ENCODE data around the gene ZDHHC14. TPM values are rescaled to one million over a fixed set of nuclear protein-coding genes. Genes with fewer than 3 reads are reported as not detected.
A peak's percentile ranks its signal among the peaks of the same experiment; 100 is the strongest.

ZDHHC14 gene
- total RNA-seq, 4 donors from 2014 or later = 9.1 to 20.6 (median 12.5) TPM

- H3K27ac ChIP-seq = peak overlapping the region; percentile 25 to 39 (median 26)
- no peak for TF ChIP-seq POLR2A (IDR thresholded peaks at IDR 0.05)
- TF ChIP-seq CTCF (IDR thresholded peaks at IDR 0.05) = peak in 3 of 6 experiments; percentile 31 to 45 (median 34)
Observed at GRCh38 chr6:157669747-157670216, 288.8 kb downstream of the ZDHHC14 start.

DNA sequence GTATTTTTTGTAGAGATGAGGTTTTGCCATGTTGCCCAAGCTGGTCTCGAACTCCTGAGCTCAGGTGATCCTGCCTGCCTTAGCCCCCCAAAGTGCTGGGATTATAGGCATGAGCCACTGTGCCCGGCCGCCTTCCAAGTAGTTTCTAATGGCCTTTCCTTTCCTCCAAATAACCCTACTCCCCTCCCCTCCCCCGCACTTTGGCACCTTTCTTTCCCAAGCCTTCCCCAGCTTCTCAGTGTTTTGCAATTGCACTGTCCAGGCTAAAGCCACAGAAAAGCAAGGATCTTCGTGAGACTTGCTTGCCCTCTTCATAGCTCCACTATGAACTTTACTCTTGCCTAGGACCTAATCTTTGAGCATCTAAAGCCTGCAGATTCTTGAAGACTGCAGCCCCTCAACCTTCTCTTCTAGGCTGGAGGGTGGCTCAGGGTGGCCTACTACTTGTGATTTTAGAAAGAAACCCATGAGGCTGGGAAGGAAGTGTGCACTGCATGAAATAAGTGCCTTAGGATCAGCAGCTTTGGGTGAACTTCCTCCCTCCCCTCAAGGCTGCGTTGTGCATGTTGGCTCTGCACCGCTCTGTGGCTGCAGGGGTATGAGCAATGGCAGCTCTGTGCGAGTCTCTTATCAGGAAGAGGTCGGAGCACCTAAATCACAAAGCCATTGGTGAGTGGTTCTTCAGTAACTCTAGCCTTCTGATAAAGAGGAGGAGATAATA, 289.6 kb downstream of the ZDHHC14 start:
- H3K27me3 ChIP-seq = no peaks in the 10 kb centered on the region
- DNase-seq = peak in 1 of 3 donors; percentile 18
- peak overlapping the region in 1 of 4 donors; percentile 39 for H3K27ac ChIP-seq
- H3K36me3 ChIP-seq = peaks cover 0 to 6% (median 0%) of the 10 kb centered on the region in 3 donors
- TF ChIP-seq CTCF (IDR thresholded peaks at IDR 0.05) = no peak
- no peak for TF ChIP-seq POLR2A (IDR thresholded peaks at IDR 0.05)
- peaks cover 0 to 11% (median 0%) of the 10 kb centered on the region in 4 donors for H3K4me1 ChIP-seq
- H3K4me3 ChIP-seq = no peak overlapping the region
- H3K9me3 ChIP-seq = no peaks in the 10 kb centered on the region

More at GRCh38 chr6:157669747-157670216, 288.8 kb downstream of the ZDHHC14 start:
- DNase-seq = peak; percentile 23 to 81 (median 73)
- Histone ChIP-seq H3K27me3 (no peaks in the 10 kb centered on the region), H3K36me3 (peaks cover 0 to 6% (median 0%) of the 10 kb centered on the region in 3 donors), H3K9me3 (no peaks in the 10 kb centered on the region), H3K4me1 (peaks cover 0 to 11% (median 0%) of the 10 kb centered on the region in 4 donors), H3K4me3 (no peak overlapping the region)

DNA sequence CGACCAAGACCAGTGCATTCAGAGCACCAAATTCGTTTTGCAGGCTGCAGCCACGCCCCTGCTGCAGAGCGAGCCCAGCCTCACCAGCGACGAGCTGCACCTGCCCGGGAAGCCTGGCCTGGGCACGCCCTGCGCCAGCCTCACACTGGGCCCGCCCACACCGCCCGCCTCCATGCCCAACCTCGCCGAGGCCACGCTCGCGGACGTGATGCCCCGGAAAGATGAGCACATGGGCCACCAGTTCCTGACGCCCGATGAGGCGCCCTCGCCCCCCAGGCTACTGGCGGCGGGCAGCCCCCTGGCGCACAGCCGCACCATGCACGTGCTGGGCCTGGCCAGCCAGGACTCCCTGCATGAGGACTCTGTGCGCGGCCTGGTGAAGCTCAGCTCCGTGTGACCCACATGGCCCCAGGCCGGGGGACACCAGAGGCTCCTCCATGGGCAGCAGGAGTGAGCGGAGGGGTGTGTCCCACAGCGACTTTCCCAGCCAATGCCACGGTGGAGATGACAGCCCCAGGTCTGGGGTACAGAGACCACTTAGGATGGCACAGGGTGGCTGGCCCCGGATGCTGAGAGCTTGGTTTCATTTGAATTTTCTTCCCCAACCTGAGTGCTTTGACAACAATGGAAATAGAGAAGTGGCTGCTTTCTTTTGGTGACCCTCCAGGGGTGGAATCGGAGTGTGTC, 291.9 kb downstream of the ZDHHC14 start:
- TF ChIP-seq POLR2A (IDR thresholded peaks at IDR 0.05) (no peak), CTCF (IDR thresholded peaks at IDR 0.05) (no peak)

GRCh38 chr6:157673596-157673995, 292.6 kb downstream of the ZDHHC14 start:
- TF ChIP-seq CTCF (IDR thresholded peaks at IDR 0.05) (no peak), POLR2A (IDR thresholded peaks at IDR 0.05) (no peak)
- DNase-seq = no peak
- H3K27ac ChIP-seq = no peak overlapping the region

More for the DNA sequence above, 291.9 kb downstream of the ZDHHC14 start:
- Histone ChIP-seq H3K36me3 (peaks cover 0 to 6% (median 0%) of the 10 kb centered on the region in 3 donors), H3K4me3 (no peak overlapping the region), H3K9me3 (no peaks in the 10 kb centered on the region), H3K27ac (no peak overlapping the region), H3K4me1 (peaks cover 0 to 11% (median 0%) of the 10 kb centered on the region in 4 donors), H3K27me3 (no peaks in the 10 kb centered on the region)
- DNase-seq = no peak

DNA sequence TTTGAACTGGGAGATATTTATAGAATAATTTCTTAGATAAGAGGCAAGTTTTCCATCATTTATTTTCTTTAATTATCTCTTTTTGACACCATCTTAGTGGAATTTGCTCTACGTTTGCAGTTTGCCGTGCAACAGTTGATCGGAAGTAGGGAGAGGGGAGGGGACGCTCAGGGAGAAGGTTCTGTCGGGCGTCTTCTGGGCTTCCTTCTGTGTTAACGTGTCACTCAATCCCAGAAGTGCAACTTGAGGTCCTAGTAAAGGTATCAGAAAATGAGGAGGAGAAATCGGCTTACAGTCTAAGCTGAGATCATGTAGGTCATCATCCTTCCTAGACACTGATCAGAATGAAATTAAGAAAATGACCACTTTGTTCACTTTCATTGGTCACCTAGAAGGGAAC, 293.1 kb downstream of the ZDHHC14 start:
- Histone ChIP-seq H3K27me3 (no peaks in the 10 kb centered on the region), H3K4me1 (peaks cover 0 to 11% (median 0%) of the 10 kb centered on the region in 4 donors), H3K27ac (no peak overlapping the region), H3K9me3 (no peaks in the 10 kb centered on the region), H3K36me3 (peaks cover 0 to 6% (median 0%) of the 10 kb centered on the region in 3 donors), H3K4me3 (no peak overlapping the region)
- no peak for DNase-seq
- TF ChIP-seq POLR2A (IDR thresholded peaks at IDR 0.05) = no peak
- TF ChIP-seq CTCF (IDR thresholded peaks at IDR 0.05) = no peak

More at GRCh38 chr6:157673596-157673995, 292.6 kb downstream of the ZDHHC14 start:
- peaks cover 0 to 6% (median 0%) of the 10 kb centered on the region in 3 donors for H3K36me3 ChIP-seq
- no peaks in the 10 kb centered on the region for H3K27me3 ChIP-seq
- peaks cover 0 to 11% (median 0%) of the 10 kb centered on the region in 4 donors for H3K4me1 ChIP-seq
- H3K9me3 ChIP-seq = no peaks in the 10 kb centered on the region
- H3K4me3 ChIP-seq = no peak overlapping the region

Data from Peyer's patch (tissue), 4 donors.